Activated T-cell treated with anti-CD3 and anti-CD28 coated beads, Interleukin-2, amount 50 U/mL, for 4 hours (primary cell): ENCODE measurements around the gene SHH. TPM values are rescaled to one million over a fixed set of nuclear protein-coding genes. Genes with fewer than 3 reads are reported as not detected.

Experiments
- ATAC-seq, 2 donors: fragments of 200-7000 bp; cut with Tn5 transposase; one replicate each; pipeline ENCODE4 v1.10.0; 2021
- DNase-seq: peaks from one replicate; pipeline ENCODE4 v3.0.0-alpha.2; 2020
- H3K27me3 Mint-ChIP-seq: one replicate; pipeline ENCODE4 v1.8.0; 2021; ENCODE audit warnings: low read depth, mixed read lengths
- H3K36me3 Mint-ChIP-seq: one replicate; pipeline ENCODE4 v1.8.0; 2022; ENCODE audit warnings: mixed read lengths; ENCODE audit not compliant: insufficient read depth
- H3K4me1 Mint-ChIP-seq: one replicate; pipeline ENCODE4 v1.8.0; 2021; ENCODE audit warnings: low read depth, mixed read lengths
- H3K4me3 Mint-ChIP-seq: one replicate; pipeline ENCODE4 v1.8.0; 2021; ENCODE audit warnings: mild to moderate bottlenecking, moderate library complexity, mixed read lengths
- H3K9me3 Mint-ChIP-seq: one replicate; pipeline ENCODE4 v1.8.0; 2021; ENCODE audit warnings: mixed read lengths
- total RNA-seq, 3 donors: library from RNA; stranded (reverse); gene quantifications; one replicate each; pipeline ENCODE4 v1.2.1, GENCODE V29; 2021

The SHH gene
- total RNA-seq: under 1 TPM in 2 of 3 donors, not detected in 1; 0.05 TPM

DNA sequence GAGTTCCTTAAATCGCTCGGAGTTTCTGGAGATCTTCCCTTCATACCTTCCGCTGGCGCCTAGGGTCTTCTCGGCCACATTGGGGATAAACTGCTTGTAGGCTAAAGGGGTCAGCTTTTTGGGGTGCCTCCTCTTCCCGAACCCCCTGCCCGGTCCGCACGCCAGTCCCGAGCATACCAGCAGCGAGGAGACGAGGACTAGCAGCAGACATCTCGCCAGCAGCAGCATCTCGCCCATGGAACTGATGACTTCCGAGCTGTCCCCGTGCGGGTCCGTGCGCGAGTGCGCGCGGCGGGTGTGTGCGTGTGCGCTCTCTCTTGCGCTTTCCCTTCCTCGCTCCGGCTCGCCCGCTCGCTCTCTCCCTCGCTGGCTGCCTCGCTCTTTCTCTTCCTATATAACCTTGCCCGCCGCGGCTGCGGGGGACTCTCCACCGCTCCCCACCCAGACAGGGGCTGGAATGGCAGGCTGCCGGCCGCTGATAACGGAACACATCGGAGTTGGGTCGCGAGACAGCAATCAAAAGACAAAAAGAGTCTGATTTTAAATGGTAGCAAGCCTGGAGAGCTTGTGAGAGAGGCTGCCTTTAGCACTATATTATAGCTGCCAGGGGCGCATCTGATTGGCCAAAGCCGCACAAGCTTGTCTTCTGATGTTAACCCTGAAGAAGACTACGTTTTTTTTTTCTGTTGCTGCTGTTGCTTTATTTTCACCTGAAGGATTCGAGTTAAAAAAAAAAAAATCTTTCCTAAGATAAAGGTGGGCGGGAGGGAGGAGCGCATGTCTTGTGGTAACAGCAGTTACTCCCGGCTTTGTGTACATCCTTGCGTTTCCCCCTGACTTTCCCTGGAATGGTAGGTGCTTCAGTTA is at the start of gene SHH:
Gene SHH, minus strand, starts transcription at position 569 of the 867 bp plus-strand sequence. Its CDS starts 341 bp downstream, at position 228.
- peaks cover 73% of the 10 kb centered on the region for H3K27me3 Mint-ChIP-seq
- peak within 1 kb of the TSS; percentile 65 for H3K4me3 Mint-ChIP-seq
- ATAC-seq: no peak
- H3K36me3 Mint-ChIP-seq: no peaks in the 10 kb centered on the region
- no peak for DNase-seq
- peaks cover 20% of the 10 kb centered on the region for H3K4me1 Mint-ChIP-seq
- no peaks in the 10 kb centered on the region for H3K9me3 Mint-ChIP-seq

DNA sequence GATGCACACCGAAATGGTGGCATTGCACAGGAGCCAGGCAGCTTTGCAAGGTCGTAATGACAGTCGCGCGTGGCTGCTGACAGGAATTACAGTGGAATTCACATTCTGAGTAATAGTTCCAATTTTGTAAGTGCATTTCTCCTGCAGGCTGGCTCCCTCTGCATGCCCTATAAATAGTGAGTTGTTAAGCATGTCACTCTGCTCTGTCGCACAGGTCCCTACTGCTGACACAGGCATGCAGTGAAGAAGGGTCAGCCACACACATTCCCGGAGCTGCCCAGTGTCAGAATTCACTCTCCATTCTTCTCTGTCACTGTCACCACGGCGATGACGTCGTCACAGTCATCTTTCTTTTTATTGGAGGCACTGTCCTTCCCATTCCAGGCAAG is 49.2 kb upstream of the SHH start:
- Mint-ChIP-seq H3K4me3 (no peak overlapping the region), H3K4me1 (no peaks in the 10 kb centered on the region), H3K27me3 (peaks cover 14% of the 10 kb centered on the region), H3K9me3 (no peaks in the 10 kb centered on the region), H3K36me3 (no peaks in the 10 kb centered on the region)
- no peak for ATAC-seq
- DNase-seq: no peak

GRCh38 chr7:155860840-155861479 is 48.7 kb upstream of the SHH start:
- H3K27me3 Mint-ChIP-seq: peaks cover 12% of the 10 kb centered on the region
- H3K9me3 Mint-ChIP-seq: no peaks in the 10 kb centered on the region
- ATAC-seq (no peak), DNase-seq (no peak)
- no peaks in the 10 kb centered on the region for H3K36me3 Mint-ChIP-seq
- no peak overlapping the region for H3K4me3 Mint-ChIP-seq
- H3K4me1 Mint-ChIP-seq: no peaks in the 10 kb centered on the region

DNA sequence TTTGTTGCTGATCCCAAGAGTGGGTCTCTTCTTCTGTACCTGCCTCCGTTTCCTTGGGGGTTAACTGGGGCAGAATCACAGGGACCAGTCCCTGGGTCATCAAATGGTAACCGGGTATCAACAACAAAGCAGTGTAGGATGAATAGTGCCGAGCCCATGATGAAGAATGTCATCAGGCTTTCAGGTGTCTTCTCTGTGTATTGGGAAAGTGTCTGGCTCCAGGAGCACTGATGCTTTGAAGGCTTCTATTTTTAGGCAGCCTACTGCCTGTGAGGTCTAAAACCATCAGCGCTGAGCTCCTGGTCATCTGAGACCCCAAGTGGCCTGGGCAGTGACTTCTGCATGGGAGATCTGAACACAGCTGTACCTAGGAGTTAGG is 48.2 kb upstream of the SHH start:
- H3K4me1 Mint-ChIP-seq: no peaks in the 10 kb centered on the region
- no peak overlapping the region for H3K4me3 Mint-ChIP-seq
- ATAC-seq: no peak
- no peak for DNase-seq
- H3K27me3 Mint-ChIP-seq: peaks cover 7% of the 10 kb centered on the region
- H3K36me3 Mint-ChIP-seq: no peaks in the 10 kb centered on the region
- no peaks in the 10 kb centered on the region for H3K9me3 Mint-ChIP-seq

GRCh38 chr7:155858521-155859061 is 46.3 kb upstream of the SHH start:
- no peaks in the 10 kb centered on the region for H3K36me3 Mint-ChIP-seq

DNA sequence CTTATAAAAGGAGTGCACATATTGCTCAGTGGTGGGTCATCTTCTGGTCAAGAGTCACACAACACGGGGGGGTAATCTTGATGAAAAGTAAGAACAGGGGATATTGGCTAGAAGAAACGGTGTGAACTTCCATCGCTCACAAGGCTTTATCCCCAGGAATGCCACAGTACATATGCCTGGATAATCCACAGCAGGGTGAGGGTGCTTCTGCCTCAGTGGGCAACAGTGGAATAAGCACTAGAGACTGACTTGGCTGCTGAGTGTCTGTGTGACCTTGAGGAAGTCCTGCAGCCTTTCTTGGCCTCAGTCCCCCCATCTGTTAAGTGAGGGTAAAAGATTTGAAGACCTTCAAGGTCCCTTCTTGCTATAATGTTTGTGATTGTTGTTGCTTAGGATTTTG is 44.9 kb upstream of the SHH start:
- DNase-seq (no peak), ATAC-seq (no peak)
- H3K27me3 Mint-ChIP-seq: peaks cover 11% of the 10 kb centered on the region
- H3K4me1 Mint-ChIP-seq: no peaks in the 10 kb centered on the region
- H3K4me3 Mint-ChIP-seq: no peak overlapping the region
- H3K9me3 Mint-ChIP-seq: peaks cover 3% of the 10 kb centered on the region
- no peaks in the 10 kb centered on the region for H3K36me3 Mint-ChIP-seq

More at GRCh38 chr7:155858521-155859061, 46.3 kb upstream of the SHH start:
- ATAC-seq (no peak), DNase-seq (no peak)
- Mint-ChIP-seq H3K9me3 (peaks cover 3% of the 10 kb centered on the region), H3K4me1 (no peaks in the 10 kb centered on the region), H3K4me3 (no peak overlapping the region), H3K27me3 (peaks cover 6% of the 10 kb centered on the region)

- H3K9me3 Mint-ChIP-seq: peaks cover 3% of the 10 kb centered on the region
- no peaks in the 10 kb centered on the region for H3K36me3 Mint-ChIP-seq
- DNase-seq: no peak
- no peak overlapping the region for H3K4me3 Mint-ChIP-seq
- ATAC-seq: no peak
- H3K27me3 Mint-ChIP-seq: peaks cover 8% of the 10 kb centered on the region
- H3K4me1 Mint-ChIP-seq: no peaks in the 10 kb centered on the region
Observed at GRCh38 chr7:155856656-155857055, 44.4 kb upstream of the SHH start.

GRCh38 chr7:155852426-155853301 is 40.4 kb upstream of the SHH start:
- Mint-ChIP-seq H3K4me1 (no peaks in the 10 kb centered on the region), H3K27me3 (peaks cover 15% of the 10 kb centered on the region), H3K9me3 (peaks cover 3% of the 10 kb centered on the region), H3K4me3 (no peak overlapping the region), H3K36me3 (no peaks in the 10 kb centered on the region)
- DNase-seq (no peak), ATAC-seq (no peak)

DNA sequence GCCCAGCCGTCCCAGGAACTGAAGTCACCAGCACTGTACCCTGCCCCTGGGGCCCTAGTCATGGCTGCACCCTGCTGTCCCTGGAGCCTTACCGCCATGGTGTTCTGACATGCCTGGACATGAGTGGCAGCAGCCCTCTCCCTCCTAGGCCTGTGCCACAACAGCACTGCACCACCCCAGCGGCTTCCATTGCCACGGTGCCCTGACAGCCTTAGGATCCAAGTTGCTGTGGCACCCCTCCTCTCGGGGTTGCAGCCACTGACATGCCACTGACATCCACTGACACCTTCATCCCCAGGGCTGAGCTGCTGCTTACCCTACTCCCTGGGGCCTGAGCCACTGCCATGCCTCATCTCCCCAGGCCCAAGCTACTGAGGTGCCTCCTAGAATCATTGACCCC is 39.6 kb upstream of the SHH start:
- no peak for DNase-seq
- Mint-ChIP-seq H3K36me3 (no peaks in the 10 kb centered on the region), H3K27me3 (peaks cover 15% of the 10 kb centered on the region), H3K4me1 (no peaks in the 10 kb centered on the region), H3K4me3 (no peak overlapping the region), H3K9me3 (peaks cover 3% of the 10 kb centered on the region)
- no peak for ATAC-seq

DNA sequence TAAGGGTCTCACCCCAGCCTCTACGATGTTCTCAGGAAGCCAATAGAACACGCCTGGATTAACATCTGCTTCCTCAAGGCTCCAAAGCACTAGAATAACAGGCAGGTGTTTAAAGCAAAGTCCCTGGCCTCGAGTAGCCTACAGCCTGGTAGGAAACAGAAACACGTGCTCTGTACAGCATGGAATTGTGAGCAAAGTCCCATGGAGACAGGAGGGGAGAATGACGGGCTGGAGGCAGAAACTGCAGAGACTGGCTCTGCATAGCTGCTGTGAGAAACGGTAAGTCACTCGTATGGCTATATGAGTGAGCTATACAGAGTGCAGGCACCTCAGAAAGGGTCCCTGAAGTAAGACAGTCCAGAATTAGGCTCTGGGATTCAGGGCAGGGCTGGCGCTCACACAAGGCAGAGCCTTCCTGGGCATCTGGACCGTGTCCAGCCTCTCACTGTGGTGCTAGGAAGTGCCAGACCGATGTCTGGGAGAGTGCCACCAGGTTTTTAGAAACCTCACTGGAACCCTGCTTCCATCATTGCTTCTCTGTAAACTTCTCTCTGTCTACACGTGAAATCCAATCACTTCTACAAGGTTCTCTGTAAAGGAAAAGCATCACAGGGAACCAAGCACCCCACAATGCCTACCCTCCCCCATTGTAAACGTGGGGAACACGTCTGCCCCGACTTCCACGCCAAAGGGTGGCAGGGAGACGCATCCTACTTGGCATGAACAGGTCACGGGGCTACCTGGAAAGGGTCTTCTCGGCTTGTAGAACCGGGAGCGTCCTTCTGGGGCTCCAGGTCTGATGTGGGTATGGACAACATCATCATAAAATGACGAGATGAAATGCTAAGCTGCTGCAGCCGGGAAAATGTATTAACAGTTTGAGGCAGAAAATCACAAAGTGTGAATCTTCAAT is 38.8 kb upstream of the SHH start:
- ATAC-seq: no peak

GRCh38 chr7:155850001-155850436 is 37.8 kb upstream of the SHH start:
- Mint-ChIP-seq H3K27me3 (peaks cover 15% of the 10 kb centered on the region), H3K4me1 (no peaks in the 10 kb centered on the region), H3K9me3 (peaks cover 3% of the 10 kb centered on the region), H3K4me3 (no peak overlapping the region), H3K36me3 (no peaks in the 10 kb centered on the region)
- no peak for DNase-seq
- no peak for ATAC-seq

More for the DNA sequence above, 38.8 kb upstream of the SHH start:
- Mint-ChIP-seq H3K4me1 (no peaks in the 10 kb centered on the region), H3K36me3 (no peaks in the 10 kb centered on the region), H3K27me3 (peaks cover 15% of the 10 kb centered on the region), H3K9me3 (peaks cover 3% of the 10 kb centered on the region), H3K4me3 (no peak overlapping the region)
- no peak for DNase-seq

- no peak for DNase-seq
- ATAC-seq: no peak
- H3K4me1 Mint-ChIP-seq: no peaks in the 10 kb centered on the region
- H3K27me3 Mint-ChIP-seq: peaks cover 15% of the 10 kb centered on the region
- H3K36me3 Mint-ChIP-seq: no peaks in the 10 kb centered on the region
- H3K4me3 Mint-ChIP-seq: no peak overlapping the region
- H3K9me3 Mint-ChIP-seq: no peaks in the 10 kb centered on the region
Observed at GRCh38 chr7:155848691-155849669, 36.7 kb upstream of the SHH start.
